GM18526 (cell line): ENCODE measurements around the gene LAMP2.

Source experiments
- POLR2A ChIP-seq: IDR thresholded peaks from 3 replicates; pipeline ENCODE4 v1.6.1; 2011; ENCODE audit not compliant: insufficient read length; ENCODE audit errors: extremely low read depth

The LAMP2 gene

GRCh38 chrX:120463241-120463640, 5.9 kb downstream of the LAMP2 start:
- no peak for TF ChIP-seq POLR2A

- TF ChIP-seq POLR2A = no peak
These were observed 6.7 kb downstream of the LAMP2 start for GRCh38 chrX:120462370-120462769.

- TF ChIP-seq POLR2A = no peak
These were observed 9.8 kb downstream of the LAMP2 start for GRCh38 chrX:120459309-120459708.

- TF ChIP-seq POLR2A = no peak
These were observed 11.3 kb downstream of the LAMP2 start for GRCh38 chrX:120457766-120458180.

GRCh38 chrX:120456973-120457372, 12.1 kb downstream of the LAMP2 start:
- TF ChIP-seq POLR2A = no peak

- TF ChIP-seq POLR2A = no peak
These were observed 15.1 kb downstream of the LAMP2 start for GRCh38 chrX:120453985-120454384.

GRCh38 chrX:120452131-120452530, 17.0 kb downstream of the LAMP2 start:
- TF ChIP-seq POLR2A = no peak

GRCh38 chrX:120450163-120450562, 18.9 kb downstream of the LAMP2 start:
- TF ChIP-seq POLR2A = no peak

- TF ChIP-seq POLR2A = no peak
These were observed 22.6 kb downstream of the LAMP2 start for GRCh38 chrX:120446498-120446897.

- TF ChIP-seq POLR2A = no peak
These were observed 29.2 kb downstream of the LAMP2 start for GRCh38 chrX:120439921-120440320.

- TF ChIP-seq POLR2A = no peak
These were observed 39.1 kb downstream of the LAMP2 start for GRCh38 chrX:120429776-120430540.

GRCh38 chrX:120428309-120428708, 40.8 kb downstream of the LAMP2 start:
- TF ChIP-seq POLR2A = no peak

- no peak for TF ChIP-seq POLR2A
These were observed 42.5 kb downstream of the LAMP2 start for GRCh38 chrX:120426599-120426998.

- TF ChIP-seq POLR2A = no peak
These were observed 49.6 kb downstream of the LAMP2 start for GRCh38 chrX:120419463-120419862.

GRCh38 chrX:120408168-120408567, 60.9 kb downstream of the LAMP2 start:
- no peak for TF ChIP-seq POLR2A

- TF ChIP-seq POLR2A = no peak
These were observed 62.5 kb downstream of the LAMP2 start for GRCh38 chrX:120406638-120407037.

GRCh38 chrX:120402369-120402768, 66.7 kb downstream of the LAMP2 start:
- TF ChIP-seq POLR2A = no peak
